ENCODE results near the gene SLC17A2. TPM values are rescaled to one million over a fixed set of nuclear protein-coding genes. Genes with fewer than 3 reads are reported as not detected.
A peak's percentile ranks its signal among the peaks of the same experiment; 100 is the strongest.

Gene SLC17A2
- total RNA-seq, 2 experiments from 2014 or later, result 0.07 TPM; not detected in 1

DNA sequence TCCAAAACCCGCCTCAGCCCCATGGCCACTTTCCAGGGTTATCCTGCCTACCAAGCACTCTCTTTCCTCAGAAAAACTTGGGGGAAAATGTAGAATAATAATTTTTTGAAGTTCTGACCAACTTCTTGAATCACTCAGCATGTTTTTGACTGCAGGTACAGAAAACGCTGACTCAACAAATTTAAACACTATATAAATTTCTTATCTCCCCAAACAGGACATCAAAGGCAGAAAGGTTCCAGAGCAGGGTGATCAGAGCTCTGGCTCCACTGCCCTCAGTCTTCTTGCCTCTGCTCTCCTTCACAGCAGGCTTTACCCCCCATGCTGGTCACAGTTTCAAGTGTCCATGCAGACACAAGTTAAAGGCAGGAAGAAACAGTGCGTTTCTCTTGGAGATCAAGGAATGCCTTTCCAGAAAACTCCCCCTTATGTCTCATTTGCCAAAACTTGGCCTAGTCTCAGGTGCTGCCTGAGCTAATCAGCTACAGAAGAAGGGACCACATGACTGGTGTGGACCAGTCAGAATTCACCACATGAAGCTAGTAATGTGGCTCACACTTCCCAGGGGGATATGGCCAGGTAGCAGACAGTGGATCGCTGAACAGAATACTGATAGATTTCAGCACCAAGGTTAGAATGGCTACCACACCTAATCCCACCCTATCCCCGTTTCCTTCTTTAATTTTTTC lies 32.1 kb downstream of the SLC17A2 start:
- Mint-ChIP-seq H3K4me3 (no peak overlapping the region), H3K27ac (no peak overlapping the region), H3K36me3 (ENCODE audit: low read depth) (no peaks in the 10 kb centered on the region), H3K4me1 (peaks cover 10% of the 10 kb centered on the region), H3K27me3 (peaks cover 5% of the 10 kb centered on the region), H3K9me3 (ENCODE audit: low read depth) (no peaks in the 10 kb centered on the region)
- intact Hi-C loops (cut with DNase I, micrococcal nuclease), result no loop called here
- no peak for DNase-seq
- ChIA-PET CTCF (interaction anchor here (1.3 to 1.9 kb wide), 3 partner anchors 12 to 110 kb away, joined by 3 to 5 read pairs (median 4); no protein-coding TSS in a partner anchor), POLR2A (no interaction called here)
- ATAC-seq, result no peak

- POLR2A ChIA-PET, result no interaction called here
- no peak for ATAC-seq
- CTCF ChIA-PET, result interaction anchor here (0.8 to 1.5 kb wide), 3 partner anchors 9 to 175 kb away, joined by 3 to 4 read pairs (median 3); no protein-coding TSS in a partner anchor
These were observed 34.2 kb downstream of the SLC17A2 start for GRCh38 chr6:25896252-25896651.

DNA sequence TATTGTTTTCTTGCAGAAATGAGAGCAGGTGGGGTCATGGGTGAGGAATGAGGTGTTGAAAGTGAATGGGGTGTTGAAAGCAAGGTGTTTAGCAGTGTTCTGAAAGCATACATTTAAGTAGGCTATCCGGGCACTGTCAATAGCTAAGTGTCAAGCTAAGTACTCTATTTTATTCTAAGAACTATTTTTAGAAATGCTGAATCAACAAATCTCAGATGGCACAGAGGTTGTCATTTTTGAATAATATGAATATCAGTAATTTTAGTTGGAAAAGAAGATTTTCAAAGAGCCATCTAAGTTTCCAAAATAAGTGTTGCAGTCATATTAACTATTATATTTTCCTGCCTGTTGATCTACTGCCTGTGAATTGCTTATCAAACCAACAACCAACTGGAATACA lies 34.7 kb downstream of the SLC17A2 start:
- Mint-ChIP-seq H3K27ac (no peak overlapping the region), H3K4me1 (peaks cover 8% of the 10 kb centered on the region), H3K4me3 (no peak overlapping the region), H3K36me3 (ENCODE audit: low read depth) (no peaks in the 10 kb centered on the region), H3K27me3 (peaks cover 1% of the 10 kb centered on the region), H3K9me3 (ENCODE audit: low read depth) (no peaks in the 10 kb centered on the region)
- CTCF ChIA-PET, result interaction anchor here (0.8 to 1.3 kb wide), 3 partner anchors 8 to 174 kb away, joined by 3 read pairs; no protein-coding TSS in a partner anchor
- ATAC-seq (no peak), DNase-seq (no peak)
- intact Hi-C loops (cut with DNase I, micrococcal nuclease), result no loop called here
- POLR2A ChIA-PET, result no interaction called here

More at GRCh38 chr6:25896252-25896651, 34.2 kb downstream of the SLC17A2 start:
- no peak for DNase-seq
- Mint-ChIP-seq H3K27me3 (peaks cover 2% of the 10 kb centered on the region), H3K9me3 (ENCODE audit: low read depth) (no peaks in the 10 kb centered on the region), H3K27ac (no peak overlapping the region), H3K4me1 (peaks cover 10% of the 10 kb centered on the region), H3K36me3 (ENCODE audit: low read depth) (no peaks in the 10 kb centered on the region), H3K4me3 (no peak overlapping the region)
- intact Hi-C loops (cut with DNase I, micrococcal nuclease), result no loop called here

DNA sequence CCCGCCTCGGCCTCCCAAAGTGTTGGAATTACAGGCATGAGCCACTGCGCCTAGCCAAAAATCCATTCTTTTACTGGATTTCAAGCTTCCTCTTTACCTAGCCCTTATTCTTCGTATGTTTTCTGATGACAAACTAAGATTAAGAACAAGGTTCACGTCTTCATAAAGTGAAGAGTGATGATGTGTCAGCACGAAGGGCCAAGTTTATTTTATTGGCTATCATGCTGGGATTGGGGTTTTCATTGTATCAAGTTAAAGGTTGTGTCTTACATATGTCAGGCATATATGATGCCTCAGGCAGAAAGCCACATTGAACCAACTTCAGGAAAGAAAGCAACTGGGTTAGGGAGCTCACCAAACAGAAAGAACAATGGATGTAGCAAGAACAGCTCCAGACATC lies 36.7 kb downstream of the SLC17A2 start:
- H3K36me3 Mint-ChIP-seq (ENCODE audit: low read depth), result no peaks in the 10 kb centered on the region
- ATAC-seq (no peak), DNase-seq (no peak)
- H3K4me3 Mint-ChIP-seq, result no peak overlapping the region
- CTCF ChIA-PET, result interaction anchor here (1.2 to 1.4 kb wide), 2 partner anchors 15 to 101 kb away, joined by 3 to 4 read pairs; no protein-coding TSS in a partner anchor
- POLR2A ChIA-PET, result no interaction called here
- H3K9me3 Mint-ChIP-seq (ENCODE audit: low read depth), result no peaks in the 10 kb centered on the region
- H3K4me1 Mint-ChIP-seq, result no peaks in the 10 kb centered on the region
- intact Hi-C loops (cut with DNase I, micrococcal nuclease), result no loop called here
- H3K27me3 Mint-ChIP-seq, result peaks cover 2% of the 10 kb centered on the region
- no peak overlapping the region for H3K27ac Mint-ChIP-seq

DNA sequence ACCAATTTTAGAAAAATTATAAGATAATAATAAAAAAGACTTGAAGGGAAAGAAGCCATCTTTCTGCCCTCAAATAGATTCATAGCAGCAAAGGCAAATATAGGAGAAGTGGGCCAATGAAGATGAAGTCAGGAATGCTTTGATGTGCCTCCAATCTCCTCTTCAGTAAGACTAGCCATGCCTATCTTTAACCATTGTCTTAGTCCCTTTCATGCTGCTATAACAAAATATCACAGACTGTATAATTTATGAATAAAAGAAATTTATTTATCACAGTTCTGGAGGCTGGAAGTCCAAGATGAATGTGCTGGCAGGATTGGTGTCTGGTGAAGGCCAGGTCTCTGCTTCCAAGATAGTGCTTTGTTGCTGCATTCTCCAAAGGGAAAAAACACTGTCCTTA lies 37.6 kb downstream of the SLC17A2 start:
- Mint-ChIP-seq H3K27me3 (peaks cover 2% of the 10 kb centered on the region), H3K4me1 (no peaks in the 10 kb centered on the region), H3K9me3 (ENCODE audit: low read depth) (no peaks in the 10 kb centered on the region), H3K36me3 (ENCODE audit: low read depth) (no peaks in the 10 kb centered on the region), H3K4me3 (no peak overlapping the region), H3K27ac (no peak overlapping the region)
- DNase-seq (no peak), ATAC-seq (no peak)
- CTCF ChIA-PET, result interaction anchor here (1.2 kb wide), 1 partner anchor 100 kb away, joined by 4 read pairs; no protein-coding TSS in a partner anchor
- POLR2A ChIA-PET, result interaction anchor here (0.6 kb wide), 1 partner anchor 8 kb away, joined by 3 read pairs; no protein-coding TSS in a partner anchor
- intact Hi-C loops (cut with DNase I, micrococcal nuclease), result no loop called here

DNA sequence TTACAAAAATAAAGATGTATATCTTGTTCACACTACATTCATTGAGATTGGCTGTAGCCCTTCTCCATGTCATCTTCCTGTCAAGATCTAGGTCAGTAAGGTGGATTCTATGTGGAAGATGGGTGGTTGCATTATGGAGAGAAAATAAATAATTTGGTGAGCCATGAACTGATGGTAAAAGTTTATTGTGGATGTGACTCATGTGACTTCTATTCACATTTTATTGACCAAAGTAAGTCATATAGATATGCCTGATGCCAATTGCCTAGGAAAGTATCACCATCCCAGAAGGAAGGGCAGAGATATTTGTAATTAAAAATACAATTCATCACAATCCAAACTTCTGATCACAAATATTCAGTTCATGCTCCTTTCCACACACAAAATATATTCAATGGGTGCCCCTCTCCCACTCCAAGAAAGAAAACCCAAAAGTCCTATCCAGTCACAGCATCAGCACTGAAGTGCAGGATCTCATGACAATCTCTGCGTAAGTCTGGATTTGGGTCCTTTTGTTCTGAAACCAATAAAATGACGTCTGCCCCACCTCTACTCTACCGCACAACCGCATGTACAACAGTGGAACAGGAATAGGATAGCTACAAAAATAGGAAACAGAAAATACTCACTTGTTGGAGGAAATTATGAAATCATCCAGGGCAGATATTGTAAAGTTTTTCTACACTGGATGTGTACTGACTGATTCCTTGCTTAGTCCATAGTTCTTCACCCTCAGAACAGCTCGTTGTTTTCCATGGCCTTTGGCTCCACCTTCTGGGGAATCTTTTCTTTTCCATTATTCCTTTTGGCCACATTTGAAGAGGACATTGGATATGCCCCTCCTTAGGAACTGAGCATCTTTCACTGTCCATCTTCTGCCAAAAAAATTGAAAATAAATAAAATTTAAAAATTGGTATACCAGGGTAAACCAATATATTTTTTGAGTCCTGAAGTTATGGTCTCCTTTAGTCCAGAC lies 40.3 kb downstream of the SLC17A2 start:
- Mint-ChIP-seq H3K27ac (no peak overlapping the region), H3K9me3 (ENCODE audit: low read depth) (no peaks in the 10 kb centered on the region), H3K4me1 (no peaks in the 10 kb centered on the region), H3K36me3 (ENCODE audit: low read depth) (no peaks in the 10 kb centered on the region), H3K4me3 (no peak overlapping the region), H3K27me3 (peaks cover 4% of the 10 kb centered on the region)
- ATAC-seq (peak; percentile 16), DNase-seq (peak; percentile 29)
- POLR2A ChIA-PET, result no interaction called here
- CTCF ChIA-PET, result interaction anchor here (1.9 kb wide), 2 partner anchors 101 to 170 kb away, joined by 5 to 6 read pairs; no protein-coding TSS in a partner anchor
- intact Hi-C loops (cut with DNase I, micrococcal nuclease), result loop anchor here (1.0 to 10.0 kb wide), 4 partner anchors 55 to 170 kb away; no protein-coding TSS in a partner anchor

GRCh38 chr6:25888626-25889025 lies 41.9 kb downstream of the SLC17A2 start:
- Mint-ChIP-seq H3K4me3 (no peak overlapping the region), H3K9me3 (ENCODE audit: low read depth) (no peaks in the 10 kb centered on the region), H3K4me1 (no peaks in the 10 kb centered on the region), H3K27ac (no peak overlapping the region), H3K36me3 (ENCODE audit: low read depth) (no peaks in the 10 kb centered on the region), H3K27me3 (peaks cover 4% of the 10 kb centered on the region)
- DNase-seq (no peak), ATAC-seq (no peak)
- intact Hi-C loops (cut with DNase I, micrococcal nuclease), result loop anchor here in 1 of 2 experiments (10.0 kb wide), 1 partner anchor 56 kb away; no protein-coding TSS in a partner anchor
- POLR2A ChIA-PET, result no interaction called here
- CTCF ChIA-PET, result no interaction called here

DNA sequence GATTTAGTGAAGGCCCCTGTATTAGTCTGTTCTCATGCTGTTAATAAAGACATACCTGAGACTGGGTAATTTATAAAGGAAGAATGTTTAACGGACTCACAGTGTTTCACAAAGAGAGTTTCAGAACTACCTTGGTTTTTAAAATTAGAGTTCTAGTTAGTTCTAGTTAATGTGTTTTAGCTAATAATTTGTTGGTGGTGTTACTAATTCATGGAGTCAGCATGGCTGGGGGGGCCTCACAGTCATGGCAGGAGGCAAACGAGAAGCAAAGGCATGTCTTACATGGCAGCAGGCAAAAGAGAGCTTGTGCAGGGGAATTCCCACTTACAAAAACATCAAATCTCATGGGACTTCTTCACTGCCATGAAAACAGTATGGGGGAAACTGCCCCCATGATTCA lies 44.4 kb downstream of the SLC17A2 start:
- ATAC-seq (no peak), DNase-seq (no peak)
- intact Hi-C loops (cut with DNase I, micrococcal nuclease), result loop anchor here in 1 of 2 experiments (10.0 kb wide), 1 partner anchor 59 kb away; no protein-coding TSS in a partner anchor
- ChIA-PET CTCF (interaction anchor here (0.6 to 2.0 kb wide), 3 partner anchors 15 to 165 kb away, joined by 3 to 4 read pairs (median 3); no protein-coding TSS in a partner anchor), POLR2A (no interaction called here)
- Mint-ChIP-seq H3K36me3 (ENCODE audit: low read depth) (no peaks in the 10 kb centered on the region), H3K27me3 (peaks cover 4% of the 10 kb centered on the region), H3K27ac (no peak overlapping the region), H3K9me3 (ENCODE audit: low read depth) (no peaks in the 10 kb centered on the region), H3K4me3 (no peak overlapping the region), H3K4me1 (peaks cover 3% of the 10 kb centered on the region)

DNA sequence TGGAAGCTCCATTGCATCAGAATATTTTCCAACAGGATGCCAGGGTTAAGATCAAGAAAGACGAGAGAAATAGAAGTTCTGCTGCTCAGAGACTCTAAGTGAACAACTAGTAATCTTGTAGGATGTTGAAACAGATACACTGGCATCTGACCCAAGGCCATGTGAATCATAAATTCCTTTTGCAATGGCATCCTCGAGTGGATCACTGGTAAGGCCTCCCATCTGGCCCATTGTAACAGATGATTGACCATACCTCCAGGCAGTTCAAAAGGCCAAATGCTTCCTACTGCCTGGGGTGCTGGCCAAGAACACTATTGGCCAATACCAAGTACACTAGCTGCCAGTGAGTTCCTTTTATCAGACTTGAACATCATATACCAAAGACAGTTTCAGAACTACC lies 46.5 kb downstream of the SLC17A2 start:
- Mint-ChIP-seq H3K27ac (no peak overlapping the region), H3K9me3 (ENCODE audit: low read depth) (no peaks in the 10 kb centered on the region), H3K4me1 (peaks cover 3% of the 10 kb centered on the region), H3K4me3 (no peak overlapping the region), H3K27me3 (peaks cover 3% of the 10 kb centered on the region), H3K36me3 (ENCODE audit: low read depth) (no peaks in the 10 kb centered on the region)
- DNase-seq, result no peak
- intact Hi-C loops (cut with DNase I, micrococcal nuclease), result loop anchor here (2.0 to 10.0 kb wide), 2 partner anchors 61 to 95 kb away; no protein-coding TSS in a partner anchor
- CTCF ChIA-PET, result interaction anchor here (0.6 to 2.0 kb wide), 3 partner anchors 13 to 133 kb away, joined by 3 to 4 read pairs (median 3); a partner anchor contains a TSS
- no peak for ATAC-seq
- POLR2A ChIA-PET, result no interaction called here

DNA sequence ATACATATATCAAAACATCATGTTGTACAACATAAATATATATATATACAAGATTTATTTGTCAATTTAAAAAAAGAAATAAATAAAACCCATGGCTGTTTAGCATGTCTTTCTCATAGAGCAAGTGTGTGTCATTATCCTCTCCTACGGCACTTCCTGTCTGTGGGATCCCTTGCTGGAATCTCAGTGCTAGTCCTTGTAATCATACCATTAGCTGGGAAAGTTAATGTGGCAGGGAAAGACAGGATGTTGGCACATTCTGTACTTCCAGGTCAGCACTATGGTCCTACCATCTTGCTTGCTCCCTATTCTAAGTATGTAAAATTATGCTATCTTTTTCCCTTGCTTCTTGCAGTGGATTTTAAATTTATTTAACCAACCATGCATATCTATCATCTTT lies 47.0 kb downstream of the SLC17A2 start:
- peaks cover 3% of the 10 kb centered on the region for H3K4me1 Mint-ChIP-seq
- CTCF ChIA-PET, result interaction anchor here (0.6 to 2.0 kb wide), 3 partner anchors 13 to 134 kb away, joined by 3 to 4 read pairs (median 3); a partner anchor contains a TSS
- DNase-seq, result no peak
- POLR2A ChIA-PET, result no interaction called here
- no peak for ATAC-seq
- peaks cover 2% of the 10 kb centered on the region for H3K27me3 Mint-ChIP-seq
- no peaks in the 10 kb centered on the region for H3K36me3 Mint-ChIP-seq (ENCODE audit: low read depth)
- H3K9me3 Mint-ChIP-seq (ENCODE audit: low read depth), result no peaks in the 10 kb centered on the region
- no peak overlapping the region for H3K4me3 Mint-ChIP-seq
- H3K27ac Mint-ChIP-seq, result no peak overlapping the region
- intact Hi-C loops (cut with DNase I, micrococcal nuclease), result loop anchor here (2.0 to 10.0 kb wide), 2 partner anchors 61 to 95 kb away; no protein-coding TSS in a partner anchor

GRCh38 chr6:25882051-25882496 lies 48.4 kb downstream of the SLC17A2 start:
- peak overlapping the region; percentile 76 for H3K4me3 Mint-ChIP-seq
- H3K27ac Mint-ChIP-seq, result peak overlapping the region; percentile 38
- H3K36me3 Mint-ChIP-seq (ENCODE audit: low read depth), result no peaks in the 10 kb centered on the region
- ChIA-PET POLR2A (interaction anchor here (0.7 kb wide), 1 partner anchor 100 kb away, joined by 3 read pairs; no protein-coding TSS in a partner anchor), CTCF (interaction anchor here (0.6 to 2.0 kb wide), 18 partner anchors 10 to 225 kb away, joined by 3 to 6 read pairs (median 3); a partner anchor contains a TSS)
- H3K9me3 Mint-ChIP-seq (ENCODE audit: low read depth), result no peaks in the 10 kb centered on the region
- DNase-seq, result peak; percentile 68
- intact Hi-C loops (cut with DNase I, micrococcal nuclease), result loop anchor here (2.0 to 10.0 kb wide), 2 partner anchors 63 to 93 kb away; no protein-coding TSS in a partner anchor
- ATAC-seq, result peak; percentile 92
- H3K27me3 Mint-ChIP-seq, result peaks cover 4% of the 10 kb centered on the region
- peaks cover 3% of the 10 kb centered on the region for H3K4me1 Mint-ChIP-seq

Data from activated CD4-positive, alpha-beta T cell treated with anti-CD3 and anti-CD28 coated beads for 36 hours (primary cell).